H1 (cell line): Measurements from ENCODE around the gene PRDX5.

Experiments
- CHD1 ChIP-seq: IDR thresholded peaks from 2 replicates; pipeline ENCODE4 v1.6.1; 2012; ENCODE audit warnings: low read depth, low read length, improper control_type of control experiment
- HDAC2 ChIP-seq, 2 experiments: fragments of 300-600 bp in 1 of 2; sonication (generic) in 1 of 2; IDR thresholded peaks; 2 replicates each; pipeline ENCODE4 v1.6.1; 2011 to 2012; ENCODE audit warnings: low read depth in 2 of 2, low read length in 2 of 2, mild to moderate bottlenecking in 2 of 2, moderate library complexity in 2 of 2, borderline replicate concordance in 1 of 2, inconsistent platforms in 1 of 2
- JUN ChIP-seq: IDR thresholded peaks from 2 replicates; pipeline ENCODE4 v1.6.1; 2011; ENCODE audit warnings: low read depth, mild to moderate bottlenecking, improper control_type of control experiment, low read length
- POLR2A ChIP-seq, 2 experiments: IDR thresholded peaks; 1 replicate in 1 of 2; 2 replicates in 1 of 2; pipeline ENCODE4 v1.6.1; 2011; ENCODE audit warnings: low read depth in 2 of 2, low read length in 2 of 2, mild to moderate bottlenecking in 2 of 2; ENCODE audit errors: control extremely low read depth in 1 of 2
- POLR2AphosphoS5 ChIP-seq: IDR thresholded peaks from 2 replicates; pipeline ENCODE4 v1.6.1; 2011; ENCODE audit warnings: low read depth, low read length
- RFX5 ChIP-seq: IDR thresholded peaks from 2 replicates; pipeline ENCODE4 v1.6.1; 2011; ENCODE audit warnings: low read depth, low read length, improper control_type of control experiment, borderline replicate concordance
- TF ChIP-seq, protein P1 (sequence below), 3 experiments: IDR thresholded peaks; 1 replicate in 2 of 3; 2 replicates in 1 of 3; pipeline versions ENCODE4 v1.5.1 to v1.6.1; 2011; ENCODE audit warnings: low read length in 3 of 3, mild to moderate bottlenecking in 3 of 3, inconsistent platforms in 2 of 3, low read depth in 1 of 3, moderate library complexity in 1 of 3; ENCODE audit not compliant: insufficient read depth in 1 of 3; ENCODE audit errors: control extremely low read depth in 1 of 3

DNA sequence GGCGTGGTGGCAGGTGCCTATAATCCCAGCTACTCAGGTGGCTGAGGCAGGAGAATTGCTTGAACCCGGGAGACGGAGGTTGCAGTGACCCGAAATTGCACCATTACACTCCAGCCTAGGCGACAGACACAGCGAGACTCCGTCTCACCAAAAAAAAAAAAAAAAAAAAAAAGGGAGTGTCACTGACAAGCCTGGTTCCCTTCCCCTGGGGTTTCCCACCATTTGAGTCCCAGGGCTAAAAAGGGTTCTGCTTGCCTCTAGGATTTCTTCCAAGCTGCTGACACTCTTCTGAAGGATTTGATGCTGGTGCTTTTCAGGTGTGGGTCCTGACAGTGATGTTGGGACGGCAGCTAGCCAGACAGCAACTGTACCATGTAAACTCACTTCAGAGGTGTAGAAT, 20.8 kb downstream of the PRDX5 start:
- TF ChIP-seq CHD1 (no peak), POLR2A (IDR thresholded peaks at IDR 0.05; ENCODE audit: control extremely low read depth in 1 of 2, low read depth in 2 of 2, low read length in 2 of 2) (no peak), HDAC2 (IDR thresholded peaks at IDR 0.05; ENCODE audit: borderline replicate concordance in 1 of 2, low read depth in 2 of 2, low read length in 2 of 2) (no peak), POLR2AphosphoS5 (no peak), RFX5 (no peak), JUN (no peak)
- TF ChIP-seq, protein P1, sequence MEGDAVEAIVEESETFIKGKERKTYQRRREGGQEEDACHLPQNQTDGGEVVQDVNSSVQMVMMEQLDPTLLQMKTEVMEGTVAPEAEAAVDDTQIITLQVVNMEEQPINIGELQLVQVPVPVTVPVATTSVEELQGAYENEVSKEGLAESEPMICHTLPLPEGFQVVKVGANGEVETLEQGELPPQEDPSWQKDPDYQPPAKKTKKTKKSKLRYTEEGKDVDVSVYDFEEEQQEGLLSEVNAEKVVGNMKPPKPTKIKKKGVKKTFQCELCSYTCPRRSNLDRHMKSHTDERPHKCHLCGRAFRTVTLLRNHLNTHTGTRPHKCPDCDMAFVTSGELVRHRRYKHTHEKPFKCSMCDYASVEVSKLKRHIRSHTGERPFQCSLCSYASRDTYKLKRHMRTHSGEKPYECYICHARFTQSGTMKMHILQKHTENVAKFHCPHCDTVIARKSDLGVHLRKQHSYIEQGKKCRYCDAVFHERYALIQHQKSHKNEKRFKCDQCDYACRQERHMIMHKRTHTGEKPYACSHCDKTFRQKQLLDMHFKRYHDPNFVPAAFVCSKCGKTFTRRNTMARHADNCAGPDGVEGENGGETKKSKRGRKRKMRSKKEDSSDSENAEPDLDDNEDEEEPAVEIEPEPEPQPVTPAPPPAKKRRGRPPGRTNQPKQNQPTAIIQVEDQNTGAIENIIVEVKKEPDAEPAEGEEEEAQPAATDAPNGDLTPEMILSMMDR (IDR thresholded peaks at IDR 0.05; ENCODE audit: control extremely low read depth in 1 of 3, insufficient read depth in 1 of 3, low read depth in 1 of 3, low read length in 3 of 3), result no peak
